GM21423 (cell line): ENCODE results near the gene OLFM3.

Experiments
- ATAC-seq: cut with Tn5 transposase; IDR thresholded peaks from one replicate; pipeline ENCODE4 v1.9.1; 2021; ENCODE audit warnings: mild to moderate bottlenecking, moderate library complexity; ENCODE audit not compliant: unreplicated experiment

The OLFM3 gene

GRCh38 chr1:101953623-101954022 lies 43.1 kb downstream of the OLFM3 start:
- no peak for ATAC-seq

GRCh38 chr1:101945884-101946283 lies 50.8 kb downstream of the OLFM3 start:
- no peak for ATAC-seq

- no peak for ATAC-seq
Measured at GRCh38 chr1:101943237-101943636, 53.5 kb downstream of the OLFM3 start.

- no peak for ATAC-seq
Measured at GRCh38 chr1:101942516-101943193, 54.1 kb downstream of the OLFM3 start.

GRCh38 chr1:101938681-101939080 lies 58.0 kb downstream of the OLFM3 start:
- no peak for ATAC-seq

- no peak for ATAC-seq
Measured at GRCh38 chr1:101929343-101929742, 67.4 kb downstream of the OLFM3 start.

- ATAC-seq = no peak
Measured at GRCh38 chr1:101928829-101929228, 67.9 kb downstream of the OLFM3 start.

GRCh38 chr1:101924700-101925099 lies 72.0 kb downstream of the OLFM3 start:
- no peak for ATAC-seq

GRCh38 chr1:101920577-101920976 lies 76.1 kb downstream of the OLFM3 start:
- no peak for ATAC-seq

GRCh38 chr1:101918277-101918676 lies 78.4 kb downstream of the OLFM3 start:
- ATAC-seq = no peak

GRCh38 chr1:101915597-101915996 lies 81.1 kb downstream of the OLFM3 start:
- ATAC-seq = no peak

- no peak for ATAC-seq
Measured at GRCh38 chr1:101914473-101915242, 82.1 kb downstream of the OLFM3 start.

GRCh38 chr1:101911894-101912293 lies 84.8 kb downstream of the OLFM3 start:
- ATAC-seq = no peak

- ATAC-seq = no peak
Measured at GRCh38 chr1:101908980-101909379, 87.7 kb downstream of the OLFM3 start.

- ATAC-seq = no peak
Measured at GRCh38 chr1:101907264-101907663, 89.5 kb downstream of the OLFM3 start.

- no peak for ATAC-seq
Measured at GRCh38 chr1:101905283-101905835, 91.4 kb downstream of the OLFM3 start.

- no peak for ATAC-seq
Measured at GRCh38 chr1:101902199-101902598, 94.5 kb downstream of the OLFM3 start.

GRCh38 chr1:101898137-101898536 lies 98.6 kb downstream of the OLFM3 start:
- ATAC-seq = no peak

- ATAC-seq = no peak
Measured at GRCh38 chr1:101884621-101885020, 112.1 kb downstream of the OLFM3 start.

GRCh38 chr1:101875891-101876290 lies 120.8 kb downstream of the OLFM3 start:
- no peak for ATAC-seq

- ATAC-seq = no peak
Measured at GRCh38 chr1:101873672-101874071, 123.1 kb downstream of the OLFM3 start.

- ATAC-seq = no peak
Measured at GRCh38 chr1:101859941-101860340, 136.8 kb downstream of the OLFM3 start.
